Measurements from ENCODE around the gene DHRS13.
"Not testable (repeated sequence)": the region's sequence is repeated elsewhere in the genome, so short reads cannot be mapped to it uniquely, and the experiment has no call there.

DHRS13 gene

DNA sequence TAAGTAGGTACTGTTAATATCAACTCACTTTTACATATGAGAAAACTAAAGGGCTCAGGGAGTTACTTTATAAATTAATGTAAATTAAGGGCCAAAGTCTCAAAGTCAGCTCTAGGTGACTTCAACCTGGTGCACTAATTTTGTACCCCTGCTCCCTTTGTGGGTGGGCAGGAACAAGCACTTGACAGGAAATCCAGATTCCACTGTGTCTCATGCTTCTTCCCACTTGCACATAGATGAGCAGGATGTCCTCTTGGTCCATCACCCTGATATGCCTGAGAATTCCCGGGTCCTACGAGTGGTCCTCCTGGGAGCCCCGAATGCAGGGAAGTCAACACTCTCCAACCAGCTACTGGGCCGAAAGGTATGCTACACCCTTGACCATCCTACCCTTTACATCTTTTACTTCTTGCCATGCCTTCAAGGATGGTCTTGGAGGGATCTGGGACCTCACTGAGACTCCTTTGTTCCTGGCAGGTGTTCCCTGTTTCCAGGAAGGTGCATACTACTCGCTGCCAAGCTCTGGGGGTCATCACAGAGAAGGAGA, 46.8 kb downstream of the DHRS13 start:
- no peak for DNase-seq

DNA sequence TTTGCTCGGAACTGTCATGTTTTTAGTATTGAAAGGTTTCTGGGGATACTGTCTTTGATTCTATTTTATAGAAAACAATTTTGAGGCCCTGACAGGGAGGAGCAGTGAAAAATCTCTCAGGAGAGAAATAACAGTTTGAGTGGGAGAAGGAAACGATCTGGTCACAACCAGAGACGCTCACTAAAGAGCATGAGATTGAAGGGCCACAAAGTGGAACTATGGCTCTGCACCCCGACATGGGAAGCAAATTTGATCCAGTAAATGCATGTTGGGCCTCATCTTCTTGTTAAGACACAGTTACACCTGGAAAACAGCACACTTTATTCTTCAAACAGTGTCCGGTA, 47.6 kb downstream of the DHRS13 start:
- no peak for DNase-seq

DNA sequence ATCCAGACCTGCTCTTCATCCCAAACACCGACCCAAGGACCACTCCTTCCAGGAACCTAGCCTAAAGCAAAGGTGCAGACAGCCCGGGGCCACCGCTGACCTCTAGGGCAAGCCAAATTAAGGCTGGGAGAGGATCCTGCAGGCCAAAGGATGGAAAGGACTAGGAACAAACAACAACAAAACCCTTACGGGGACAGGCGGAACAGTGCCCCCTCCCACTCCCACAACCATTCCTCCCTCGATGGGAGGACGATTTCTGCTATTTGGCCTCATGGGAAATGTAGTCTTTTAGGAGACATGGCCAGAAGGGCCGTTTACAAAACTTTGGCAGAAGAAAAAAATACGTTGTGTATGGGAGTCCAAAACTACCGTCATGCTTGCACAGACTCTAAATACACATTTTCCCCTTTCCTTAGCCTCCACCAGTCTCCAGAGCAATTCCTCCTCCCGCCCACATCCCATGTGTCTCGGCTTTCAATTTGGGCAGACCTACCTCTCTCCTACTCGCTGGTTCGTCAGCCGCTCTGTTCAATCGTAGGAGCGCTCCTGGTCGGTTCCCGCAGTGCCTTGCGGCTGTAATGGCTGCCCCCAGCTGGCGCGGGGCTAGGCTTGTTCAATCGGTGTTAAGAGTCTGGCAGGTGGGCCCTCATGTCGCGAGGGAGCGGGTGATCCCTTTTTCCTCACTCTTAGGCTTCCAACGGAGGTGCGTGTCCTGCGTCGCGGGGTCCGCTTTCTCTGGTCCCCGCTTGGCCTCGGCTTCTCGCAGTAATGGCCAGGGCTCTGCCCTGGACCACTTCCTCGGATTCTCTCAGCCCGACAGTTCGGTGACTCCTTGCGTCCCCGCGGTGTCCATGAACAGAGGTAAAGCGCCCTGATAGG, 48.2 kb downstream of the DHRS13 start, which contains the start of gene ERAL1:
ERAL1 (plus strand) TSS at position 560 of the 879 bp plus-strand sequence; CDS start at position 579, 19 bp downstream.
- peak; percentile 85 for DNase-seq

DNA sequence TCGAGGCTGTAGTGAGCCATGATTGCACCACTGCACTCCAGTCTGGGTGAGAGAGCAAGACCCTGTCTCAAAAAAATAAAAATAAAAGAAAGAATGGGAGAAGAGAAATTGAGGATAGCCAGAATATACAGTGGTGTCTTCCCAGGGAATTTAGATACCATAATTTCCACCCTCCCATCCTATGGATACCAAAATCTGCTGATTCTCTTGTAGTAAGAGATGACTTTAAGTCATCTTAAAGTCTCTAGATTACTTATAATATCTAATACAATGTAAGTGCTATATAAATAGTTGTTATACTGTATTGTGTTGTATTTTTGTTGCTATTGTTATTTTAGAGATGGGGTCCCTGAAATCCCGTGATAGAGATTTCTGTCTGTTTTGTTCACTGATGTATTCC, 49.6 kb downstream of the DHRS13 start:
- DNase-seq = no peak

DNA sequence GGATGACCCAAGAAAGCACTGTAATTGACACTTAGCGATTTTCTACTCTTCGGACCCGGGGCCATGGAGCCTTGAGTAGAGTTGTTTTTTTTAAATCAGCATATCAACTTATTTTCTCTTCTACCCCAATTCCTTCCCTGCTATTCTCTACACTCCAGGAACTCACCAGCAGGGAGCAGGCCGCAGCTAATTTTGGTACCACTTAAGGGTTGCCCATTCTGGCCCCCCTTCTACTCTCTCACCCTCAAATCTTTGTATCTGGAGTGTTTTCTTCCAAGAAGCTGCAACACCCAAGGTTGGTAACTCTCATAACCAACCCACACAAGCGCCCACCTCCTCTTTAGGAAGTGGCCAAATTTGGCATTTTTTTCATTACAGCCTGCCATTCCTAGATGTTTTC, 53.6 kb downstream of the DHRS13 start:
- no peak for DNase-seq

DNA sequence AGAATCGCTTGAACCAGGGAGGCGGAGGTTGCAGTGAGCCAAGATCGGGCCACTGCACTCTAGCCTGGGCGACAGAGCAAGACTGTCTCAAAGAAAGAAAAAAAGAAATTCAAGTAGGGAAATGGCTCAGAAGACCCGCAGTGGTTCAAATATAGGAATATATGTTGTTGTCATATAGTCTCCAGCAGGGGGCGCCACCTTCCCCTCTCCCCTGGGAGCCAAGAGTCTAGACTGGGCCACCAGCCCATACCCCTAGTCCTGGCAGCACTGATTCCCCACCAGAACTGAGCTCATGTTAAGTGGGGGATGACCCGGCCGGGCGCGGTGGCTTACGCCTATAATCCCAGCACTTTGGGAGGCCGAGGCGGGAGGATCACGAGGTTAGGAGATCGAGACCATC, 54.2 kb downstream of the DHRS13 start:
- DNase-seq = not testable (repeated sequence)
